A673 (cell line): ENCODE data around the gene GPSM1. TPM values are rescaled to one million over a fixed set of nuclear protein-coding genes. Genes with fewer than 3 reads are reported as not detected.
A peak's percentile ranks its signal among the peaks of the same experiment; 100 is the strongest.

Experiments used
- BruUV-seq: library from RNA; stranded (reverse); fragments of 400-500 nt; replicated peaks from 2 replicates; lab custom pipeline; 2021; lab: Mats Ljungman, UMichigan
- CTCF ChIA-PET: fragments of 300-600 bp; sonication (Branson Sonifier 250); formaldehyde crosslinking; loops from one replicate; lab custom pipeline; 2022; ENCODE audit warnings: antibody characterized with exemption; lab: Charles Lee
- POLR2A ChIA-PET: fragments of 300-600 bp; sonication (Branson Sonifier 250); formaldehyde crosslinking; loops from one replicate; lab custom pipeline; 2022; ENCODE audit warnings: antibody characterized with exemption; ENCODE audit not compliant: low non-redundant PET; lab: Charles Lee
- DNase-seq: peaks from one replicate; pipeline ENCODE4 v3.0.0-alpha.2; 2015; ENCODE audit warnings: low spot score
- H3K27ac ChIP-seq: fragments of 200-600 bp; sonication (generic); 2 replicates; pipeline ENCODE4 v1.5.1; 2016; ENCODE audit warnings: mixed run types, low read depth, mild to moderate bottlenecking, mixed read lengths, antibody characterized with exemption, low read length; ENCODE audit not compliant: poor library complexity, severe bottlenecking
- H3K27me3 ChIP-seq: fragments of 200-600 bp; sonication (generic); replicated peaks from 2 replicates; pipeline ENCODE4 v1.6.1; 2017; ENCODE audit warnings: mixed run types, low read depth, mild to moderate bottlenecking, mixed read lengths, antibody characterized with exemption, low read length; ENCODE audit not compliant: insufficient read depth, poor library complexity
- H3K36me3 ChIP-seq: fragments of 200-600 bp; sonication (generic); 2 replicates; pipeline ENCODE4 v1.6.1; 2016; ENCODE audit warnings: mixed run types, mild to moderate bottlenecking, mixed read lengths, antibody characterized with exemption, low read length; ENCODE audit not compliant: insufficient read depth, poor library complexity, severe bottlenecking
- H3K4me1 ChIP-seq: fragments of 200-600 bp; sonication (generic); 2 replicates; pipeline ENCODE4 v1.6.1; 2017; ENCODE audit warnings: mixed run types, mild to moderate bottlenecking, mixed read lengths, antibody characterized with exemption, low read length; ENCODE audit not compliant: insufficient read depth, poor library complexity, severe bottlenecking
- H3K4me3 ChIP-seq: fragments of 200-600 bp; sonication (generic); 2 replicates; pipeline ENCODE4 v1.5.1; 2016; ENCODE audit warnings: low read depth, mixed run types, mild to moderate bottlenecking, mixed read lengths, low read length; ENCODE audit not compliant: poor library complexity, severe bottlenecking
- H3K9me3 ChIP-seq: fragments of 200-600 bp; sonication (generic); 2 replicates; pipeline ENCODE4 v1.6.1; 2016; ENCODE audit warnings: mixed run types, low read depth, mild to moderate bottlenecking, mixed read lengths, antibody characterized with exemption, low read length; ENCODE audit not compliant: poor library complexity, severe bottlenecking
- EZH2 ChIP-seq: fragments of 200-600 bp; sonication (generic); IDR thresholded peaks from 2 replicates; pipeline ENCODE4 v1.6.1; 2017; ENCODE audit warnings: borderline replicate concordance, low read depth, mild to moderate bottlenecking, mixed read lengths, antibody characterized with exemption, low read length; ENCODE audit not compliant: poor library complexity, severe bottlenecking
- intact Hi-C: fragments of 100-400 bp; cut with micrococcal nuclease; formaldehyde crosslinking; loops from one replicate; pipeline ENCODE4 v1.10.0; 2022; ENCODE audit not compliant: unreplicated experiment
- total RNA-seq: library from RNA; stranded (reverse); gene quantifications from 2 replicates; pipeline ENCODE4 v1.2.3, GENCODE V29; 2021
- TF ChIP-seq, protein P1 (sequence below): fragments of 300-800, 200-600 bp; sonication (generic); conservative IDR thresholded peaks from 2 replicates; pipeline ENCODE4 v1.5.1; 2017; ENCODE audit warnings: low read depth, mild to moderate bottlenecking, antibody characterized with exemption, low read length, moderate library complexity, mixed read lengths

GPSM1 gene
- total RNA-seq, 1 experiment from 2014 or later: 36.4 TPM

DNA sequence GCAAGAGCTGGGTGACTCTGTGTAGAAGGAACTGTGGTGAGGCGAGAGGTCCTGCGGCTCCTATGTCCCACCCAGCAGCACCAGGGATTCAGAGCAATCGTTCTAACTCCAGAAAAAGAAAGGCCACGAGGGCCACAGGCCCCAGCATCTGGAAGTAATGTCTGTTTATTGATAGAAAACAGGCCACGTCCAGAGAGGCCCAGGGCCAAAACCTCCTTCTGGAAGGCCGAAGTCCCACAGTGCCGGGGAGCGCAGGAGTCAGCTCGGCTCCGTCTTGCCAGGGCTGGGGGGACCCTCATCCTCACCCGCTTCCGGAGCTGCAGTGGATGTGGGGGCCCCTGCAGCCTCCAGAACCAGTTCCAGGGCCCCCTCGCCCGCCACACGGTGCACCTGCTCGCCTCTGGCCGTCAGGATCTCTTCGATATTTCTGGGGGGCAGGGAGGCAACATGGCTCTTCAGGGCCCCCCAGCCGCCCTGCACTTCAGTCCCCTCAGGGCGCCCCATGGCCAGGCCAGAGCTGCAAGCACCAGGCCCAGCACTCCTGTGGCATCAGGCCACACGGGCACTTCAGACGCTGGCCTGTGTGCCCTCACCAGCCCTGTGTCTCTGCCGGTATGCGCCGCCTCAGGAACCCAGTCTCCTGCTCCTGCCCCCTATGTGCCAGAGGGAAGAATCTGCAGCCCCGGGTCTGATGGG, 34.6 kb downstream of the GPSM1 start:
- Histone ChIP-seq H3K36me3 (no peaks in the 10 kb centered on the region), H3K27me3 (no peaks in the 10 kb centered on the region), H3K9me3 (no peaks in the 10 kb centered on the region), H3K4me3 (no peak overlapping the region), H3K4me1 (peaks cover 5% of the 10 kb centered on the region), H3K27ac (no peak overlapping the region)
- BruUV-seq: no TSS peak
- CTCF ChIA-PET: no interaction called here
- TF ChIP-seq, protein P1, sequence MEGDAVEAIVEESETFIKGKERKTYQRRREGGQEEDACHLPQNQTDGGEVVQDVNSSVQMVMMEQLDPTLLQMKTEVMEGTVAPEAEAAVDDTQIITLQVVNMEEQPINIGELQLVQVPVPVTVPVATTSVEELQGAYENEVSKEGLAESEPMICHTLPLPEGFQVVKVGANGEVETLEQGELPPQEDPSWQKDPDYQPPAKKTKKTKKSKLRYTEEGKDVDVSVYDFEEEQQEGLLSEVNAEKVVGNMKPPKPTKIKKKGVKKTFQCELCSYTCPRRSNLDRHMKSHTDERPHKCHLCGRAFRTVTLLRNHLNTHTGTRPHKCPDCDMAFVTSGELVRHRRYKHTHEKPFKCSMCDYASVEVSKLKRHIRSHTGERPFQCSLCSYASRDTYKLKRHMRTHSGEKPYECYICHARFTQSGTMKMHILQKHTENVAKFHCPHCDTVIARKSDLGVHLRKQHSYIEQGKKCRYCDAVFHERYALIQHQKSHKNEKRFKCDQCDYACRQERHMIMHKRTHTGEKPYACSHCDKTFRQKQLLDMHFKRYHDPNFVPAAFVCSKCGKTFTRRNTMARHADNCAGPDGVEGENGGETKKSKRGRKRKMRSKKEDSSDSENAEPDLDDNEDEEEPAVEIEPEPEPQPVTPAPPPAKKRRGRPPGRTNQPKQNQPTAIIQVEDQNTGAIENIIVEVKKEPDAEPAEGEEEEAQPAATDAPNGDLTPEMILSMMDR: no peak
- TF ChIP-seq EZH2: no peak
- no peak for DNase-seq
- POLR2A ChIA-PET: no interaction called here
- intact Hi-C loops: no loop called here

GRCh38 chr9:136362450-136362784, 35.1 kb downstream of the GPSM1 start:
- intact Hi-C loops: no loop called here
- POLR2A ChIA-PET: interaction anchor here (0.5 to 0.6 kb wide), 3 partner anchors 159 to 1005 kb away, joined by 3 to 4 read pairs (median 4); no protein-coding TSS in a partner anchor
- no peak for DNase-seq
- H3K4me1 ChIP-seq: peaks cover 5% of the 10 kb centered on the region
- no peaks in the 10 kb centered on the region for H3K27me3 ChIP-seq
- no TSS peak for BruUV-seq
- CTCF ChIA-PET: interaction anchor here (0.6 to 1.3 kb wide), 2 partner anchors 45 to 50 kb away, joined by 3 read pairs; no protein-coding TSS in a partner anchor
- TF ChIP-seq, protein P1: no peak
- TF ChIP-seq EZH2: no peak
- no peak overlapping the region for H3K27ac ChIP-seq
- no peak overlapping the region for H3K4me3 ChIP-seq
- no peaks in the 10 kb centered on the region for H3K36me3 ChIP-seq
- H3K9me3 ChIP-seq: no peaks in the 10 kb centered on the region

DNA sequence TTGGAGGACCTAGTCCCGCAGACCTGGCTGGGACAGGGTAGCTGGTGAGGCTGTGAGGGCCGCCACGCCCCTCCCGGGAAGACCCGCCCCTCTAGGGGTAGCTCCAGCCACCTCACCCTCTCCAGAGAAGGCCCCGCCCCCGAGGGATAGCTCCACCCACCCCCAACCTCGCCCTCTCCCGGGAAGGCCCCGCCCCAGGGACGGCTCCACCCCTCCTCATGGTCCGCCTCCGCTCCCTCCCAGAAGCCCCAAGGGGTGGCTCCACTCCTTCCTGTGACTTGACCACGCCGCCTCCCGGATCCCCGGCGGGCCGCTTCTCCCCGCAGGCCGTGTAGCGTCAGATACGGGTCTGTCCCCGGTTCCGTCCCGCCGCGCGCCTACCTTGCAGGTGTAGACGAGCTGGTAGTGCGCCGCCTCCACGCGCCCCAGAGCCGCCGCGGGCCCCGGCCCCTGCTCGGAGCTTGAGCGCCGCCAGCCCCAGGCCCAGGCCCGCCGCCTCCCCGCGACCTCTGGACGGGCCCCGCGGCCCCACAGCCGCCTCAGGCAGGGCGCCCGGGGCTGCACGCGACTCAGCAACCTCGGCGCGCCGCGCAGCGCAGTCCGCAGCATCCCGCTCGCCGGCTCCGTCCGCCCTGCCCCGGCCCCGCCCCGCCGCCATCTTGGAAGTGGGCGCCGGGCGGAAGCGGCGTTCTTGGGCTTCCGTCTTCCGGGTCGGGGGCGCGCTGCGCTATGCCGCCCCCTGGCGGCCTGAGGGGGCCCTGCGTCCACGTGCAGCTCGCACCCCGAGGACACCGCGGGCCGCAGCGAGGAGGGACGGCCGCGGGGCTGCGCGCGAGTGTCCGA, 36.0 kb downstream of the GPSM1 start, which contains the start of gene DNLZ:
DNLZ (minus strand) TSS at position 639 of the 843 bp plus-strand sequence; CDS start at position 609, 30 bp downstream.
- peaks cover 5% of the 10 kb centered on the region for H3K4me1 ChIP-seq
- intact Hi-C loops: no loop called here
- no peaks in the 10 kb centered on the region for H3K36me3 ChIP-seq
- peak; percentile 96 for DNase-seq
- POLR2A ChIA-PET: interaction anchor here (0.5 to 0.7 kb wide), 4 partner anchors 158 to 1006 kb away, joined by 3 to 4 read pairs (median 4); no protein-coding TSS in a partner anchor
- CTCF ChIA-PET: interaction anchor here (0.5 to 1.3 kb wide), 4 partner anchors 45 to 760 kb away, joined by 3 to 5 read pairs (median 3); no protein-coding TSS in a partner anchor
- H3K4me3 ChIP-seq: peak within 1 kb of the TSS; percentile 97
- H3K27ac ChIP-seq: peak within 1 kb of the TSS; percentile 94
- TF ChIP-seq, protein P1: peak; percentile 81
- no peak for TF ChIP-seq EZH2
- H3K9me3 ChIP-seq: no peaks in the 10 kb centered on the region
- no peaks in the 10 kb centered on the region for H3K27me3 ChIP-seq
- BruUV-seq: TSS peak; percentile 45
